Measurements from ENCODE around the gene NABP2.

NABP2 gene

GRCh38 chr12:56189918-56190694 lies 34.0 kb upstream of the NABP2 start:
- H3K36me3 ChIP-seq (ENCODE audit: low read length), result no peaks in the 10 kb centered on the region; the same call in 1 of the 2 replicates
- H4K20me1 ChIP-seq (ENCODE audit: low read depth, low read length), result no peaks in the 10 kb centered on the region
- H3K4me3 ChIP-seq (ENCODE audit: insufficient read depth, low read length, poor library complexity, severe bottlenecking), result peak overlapping the region; percentile 64
- peak overlapping the region; percentile 81 for H3K4me2 ChIP-seq (ENCODE audit: low read depth, low read length, poor library complexity, severe bottlenecking)
- peak overlapping the region; percentile 92 for H2AFZ ChIP-seq (ENCODE audit: low read depth, low read length, severe bottlenecking)
- H3F3A ChIP-seq (ENCODE audit: insufficient read depth), result peaks cover 23% of the 10 kb centered on the region
- H3K27ac ChIP-seq (ENCODE audit: low read depth, low read length), result peak overlapping the region; percentile 67
- H3K9me3 ChIP-seq (ENCODE audit: insufficient read depth, low read length), result no peaks in the 10 kb centered on the region
- no peaks in the 10 kb centered on the region for H3K9me2 ChIP-seq (replicated peaks; ENCODE audit: insufficient read depth, low read length)
- no peaks in the 10 kb centered on the region for H3K27me3 ChIP-seq (ENCODE audit: low read length)
- H3K9ac ChIP-seq (ENCODE audit: low read length), result peak overlapping the region; percentile 92
- peaks cover 25% of the 10 kb centered on the region for H3K79me2 ChIP-seq (ENCODE audit: insufficient read depth, low read length)
- TF ChIP-seq EZH2phosphoT487 (conservative IDR thresholded peaks at IDR 0.05; ENCODE audit: low read length) (no peak), CTCF (IDR thresholded peaks at IDR 0.05; ENCODE audit: insufficient read depth, low read length, poor library complexity, severe bottlenecking) (no peak)

GRCh38 chr12:56190695-56191155 lies 33.4 kb upstream of the NABP2 start:
- peak overlapping the region; percentile 81 for H3K4me2 ChIP-seq (ENCODE audit: low read depth, low read length, poor library complexity, severe bottlenecking)
- no peaks in the 10 kb centered on the region for H3K9me2 ChIP-seq (replicated peaks; ENCODE audit: insufficient read depth, low read length)
- peak overlapping the region; percentile 92 for H2AFZ ChIP-seq (ENCODE audit: low read depth, low read length, severe bottlenecking)
- H4K20me1 ChIP-seq (ENCODE audit: low read depth, low read length), result no peaks in the 10 kb centered on the region
- peaks cover 23% of the 10 kb centered on the region for H3F3A ChIP-seq (ENCODE audit: insufficient read depth)
- no peaks in the 10 kb centered on the region for H3K9me3 ChIP-seq (ENCODE audit: insufficient read depth, low read length)
- TF ChIP-seq EZH2phosphoT487 (conservative IDR thresholded peaks at IDR 0.05; ENCODE audit: low read length) (no peak), CTCF (IDR thresholded peaks at IDR 0.05; ENCODE audit: insufficient read depth, low read length, poor library complexity, severe bottlenecking) (no peak)
- peak overlapping the region; percentile 92 for H3K9ac ChIP-seq (ENCODE audit: low read length)
- H3K27ac ChIP-seq (ENCODE audit: low read depth, low read length), result no peak overlapping the region
- H3K36me3 ChIP-seq (ENCODE audit: low read length), result no peaks in the 10 kb centered on the region; the same call in 1 of the 2 replicates
- H3K4me3 ChIP-seq (ENCODE audit: insufficient read depth, low read length, poor library complexity, severe bottlenecking), result no peak overlapping the region
- H3K27me3 ChIP-seq (ENCODE audit: low read length), result no peaks in the 10 kb centered on the region
- peaks cover 25% of the 10 kb centered on the region for H3K79me2 ChIP-seq (ENCODE audit: insufficient read depth, low read length)

DNA sequence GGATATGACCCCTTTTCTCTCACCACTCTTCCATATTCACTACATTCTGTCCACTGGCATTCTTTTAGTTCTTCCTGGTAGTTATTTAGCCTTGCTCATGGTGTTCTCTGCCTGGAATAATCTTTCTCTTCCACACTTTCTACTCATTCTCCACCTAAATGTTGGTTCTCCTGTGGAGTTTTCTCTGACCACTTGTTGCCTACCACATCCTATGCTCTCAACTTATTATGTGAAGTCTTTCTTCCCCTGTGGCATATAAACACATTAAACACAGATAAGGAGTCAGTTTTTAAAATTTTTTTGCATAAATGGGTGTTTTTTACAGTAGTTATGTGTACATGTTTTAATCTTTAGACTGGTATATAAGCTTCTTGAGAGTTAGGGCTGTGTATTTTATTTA lies 31.6 kb upstream of the NABP2 start:
- TF ChIP-seq EZH2phosphoT487 (conservative IDR thresholded peaks at IDR 0.05; ENCODE audit: low read length) (no peak), CTCF (IDR thresholded peaks at IDR 0.05; ENCODE audit: insufficient read depth, low read length, poor library complexity, severe bottlenecking) (no peak)
- H3K9me2 ChIP-seq (replicated peaks; ENCODE audit: insufficient read depth, low read length), result no peaks in the 10 kb centered on the region
- no peaks in the 10 kb centered on the region for H4K20me1 ChIP-seq (ENCODE audit: low read depth, low read length)
- H3K9ac ChIP-seq (ENCODE audit: low read length), result no peak overlapping the region
- peaks cover 14% of the 10 kb centered on the region for H3K79me2 ChIP-seq (ENCODE audit: insufficient read depth, low read length)
- H3K9me3 ChIP-seq (ENCODE audit: insufficient read depth, low read length), result no peaks in the 10 kb centered on the region
- H3K27me3 ChIP-seq (ENCODE audit: low read length), result no peaks in the 10 kb centered on the region
- peaks cover 19% of the 10 kb centered on the region for H3F3A ChIP-seq (ENCODE audit: insufficient read depth)
- H3K27ac ChIP-seq (ENCODE audit: low read depth, low read length), result no peak overlapping the region
- no peaks in the 10 kb centered on the region for H3K36me3 ChIP-seq (ENCODE audit: low read length)
- H3K4me2 ChIP-seq (ENCODE audit: low read depth, low read length, poor library complexity, severe bottlenecking), result no peak overlapping the region
- H2AFZ ChIP-seq (ENCODE audit: low read depth, low read length, severe bottlenecking), result peak overlapping the region; percentile 67
- no peak overlapping the region for H3K4me3 ChIP-seq (ENCODE audit: insufficient read depth, low read length, poor library complexity, severe bottlenecking)
